ENCODE data around the gene TRIM2.

Gene TRIM2

DNA sequence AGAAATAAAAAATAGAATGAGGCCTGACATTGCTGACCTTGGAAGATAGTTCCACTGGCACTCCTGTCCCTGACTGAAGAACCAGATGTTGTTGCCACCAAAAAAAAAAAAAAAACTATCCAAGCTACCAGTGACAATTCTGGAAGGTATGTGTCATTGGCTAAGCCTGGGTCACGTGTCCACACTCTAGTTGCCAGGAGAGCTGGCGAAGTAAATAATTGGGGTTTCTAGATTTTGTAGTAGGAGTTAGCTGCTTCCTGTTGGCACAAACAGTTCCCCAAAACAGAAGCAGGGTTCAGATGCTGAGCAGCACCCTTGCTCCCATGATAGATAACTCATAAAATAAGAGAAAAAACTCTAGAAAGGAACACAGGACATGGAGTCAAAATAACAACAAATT, 160.8 kb downstream of the TRIM2 start:
- H3K79me2 ChIP-seq (ENCODE audit: insufficient read depth, low read depth), result no peaks in the 10 kb centered on the region
- no peak overlapping the region for H3K4me3 ChIP-seq (IDR thresholded peaks at IDR 0.05; ENCODE audit: insufficient read depth, low read depth, low read length)
- no peaks in the 10 kb centered on the region for H3K27me3 ChIP-seq (ENCODE audit: insufficient read depth, low read depth)
- H3K4me1 ChIP-seq (ENCODE audit: low read depth, poor library complexity, severe bottlenecking), result no peaks in the 10 kb centered on the region
- no peak overlapping the region for H2AFZ ChIP-seq (ENCODE audit: low read depth)
- H3K27ac ChIP-seq, result no peak overlapping the region
- H4K20me1 ChIP-seq (ENCODE audit: insufficient read depth), result no peaks in the 10 kb centered on the region
- no peak for TF ChIP-seq CTCF (conservative IDR thresholded peaks at IDR 0.05; ENCODE audit: low read depth, low read length)
- no peak overlapping the region for H3K9ac ChIP-seq
- no peaks in the 10 kb centered on the region for H3K36me3 ChIP-seq (ENCODE audit: insufficient read depth)
- H3K4me2 ChIP-seq, result no peak overlapping the region

- H3K9ac ChIP-seq, result no peak overlapping the region
Observed at GRCh38 chr4:153366486-153366885, 162.2 kb downstream of the TRIM2 start.

GRCh38 chr4:153367092-153367491, 162.8 kb downstream of the TRIM2 start:
- Histone ChIP-seq H3K79me2 (ENCODE audit: insufficient read depth, low read depth) (no peaks in the 10 kb centered on the region), H3K4me2 (no peak overlapping the region), H2AFZ (ENCODE audit: low read depth) (no peak overlapping the region), H3K27ac (no peak overlapping the region), H3K27me3 (ENCODE audit: insufficient read depth, low read depth) (no peaks in the 10 kb centered on the region), H3K36me3 (ENCODE audit: insufficient read depth) (no peaks in the 10 kb centered on the region), H3K4me1 (ENCODE audit: low read depth, poor library complexity, severe bottlenecking) (no peaks in the 10 kb centered on the region), H4K20me1 (ENCODE audit: insufficient read depth) (no peaks in the 10 kb centered on the region), H3K4me3 (IDR thresholded peaks at IDR 0.05; ENCODE audit: insufficient read depth, low read depth, low read length) (no peak overlapping the region), H3K9ac (no peak overlapping the region)
- no peak for TF ChIP-seq CTCF (conservative IDR thresholded peaks at IDR 0.05; ENCODE audit: low read depth, low read length)

More at GRCh38 chr4:153366486-153366885, 162.2 kb downstream of the TRIM2 start:
- no peaks in the 10 kb centered on the region for H3K27me3 ChIP-seq (ENCODE audit: insufficient read depth, low read depth)
- no peak overlapping the region for H2AFZ ChIP-seq (ENCODE audit: low read depth)
- TF ChIP-seq CTCF (conservative IDR thresholded peaks at IDR 0.05; ENCODE audit: low read depth, low read length), result no peak
- no peaks in the 10 kb centered on the region for H4K20me1 ChIP-seq (ENCODE audit: insufficient read depth)
- H3K4me3 ChIP-seq (IDR thresholded peaks at IDR 0.05; ENCODE audit: insufficient read depth, low read depth, low read length), result no peak overlapping the region
- no peak overlapping the region for H3K4me2 ChIP-seq
- H3K79me2 ChIP-seq (ENCODE audit: insufficient read depth, low read depth), result no peaks in the 10 kb centered on the region
- H3K27ac ChIP-seq, result no peak overlapping the region
- H3K4me1 ChIP-seq (ENCODE audit: low read depth, poor library complexity, severe bottlenecking), result no peaks in the 10 kb centered on the region
- no peaks in the 10 kb centered on the region for H3K36me3 ChIP-seq (ENCODE audit: insufficient read depth)

- no peaks in the 10 kb centered on the region for H4K20me1 ChIP-seq (ENCODE audit: insufficient read depth)
- H3K36me3 ChIP-seq (ENCODE audit: insufficient read depth), result no peaks in the 10 kb centered on the region
- H3K4me2 ChIP-seq, result no peak overlapping the region
Observed at GRCh38 chr4:153369021-153369420, 164.8 kb downstream of the TRIM2 start.

More at GRCh38 chr4:153369021-153369420, 164.8 kb downstream of the TRIM2 start:
- H3K9ac ChIP-seq, result no peak overlapping the region
- no peak overlapping the region for H2AFZ ChIP-seq (ENCODE audit: low read depth)
- no peaks in the 10 kb centered on the region for H3K79me2 ChIP-seq (ENCODE audit: insufficient read depth, low read depth)
- H3K4me1 ChIP-seq (ENCODE audit: low read depth, poor library complexity, severe bottlenecking), result no peaks in the 10 kb centered on the region
- no peak for TF ChIP-seq CTCF (conservative IDR thresholded peaks at IDR 0.05; ENCODE audit: low read depth, low read length)
- H3K27me3 ChIP-seq (ENCODE audit: insufficient read depth, low read depth), result no peaks in the 10 kb centered on the region
- H3K27ac ChIP-seq, result no peak overlapping the region
- H3K4me3 ChIP-seq (IDR thresholded peaks at IDR 0.05; ENCODE audit: insufficient read depth, low read depth, low read length), result no peak overlapping the region
